ENCODE measurements around the gene MMADHC. TPM values are rescaled to one million over a fixed set of nuclear protein-coding genes. Genes with fewer than 3 reads are reported as not detected.

MMADHC gene
- total and polyA plus RNA-seq, 2 of the 13 experiments (the other 11 are each of a cell fraction or from before 2014, with no cell fraction given), result 90.2 to 210 TPM

GRCh38 chr2:149587220-149587949 is at the start of gene MMADHC (continued):
- TF ChIP-seq HMGXB3 (CRISPR knock-in tag; IDR thresholded peaks at IDR 0.05; ENCODE audit: borderline replicate concordance), result no peak
- peak; percentile 65 for TF ChIP-seq ARID5B (CRISPR knock-in tag; IDR thresholded peaks at IDR 0.05)
- no peak for TF ChIP-seq HMGA1 (CRISPR knock-in tag; conservative IDR thresholded peaks at IDR 0.05)
- TF ChIP-seq ZNF33A (CRISPR knock-in tag; IDR thresholded peaks at IDR 0.05; ENCODE audit: borderline replicate concordance), result peak; percentile 90; the same call in 1 of the 2 replicates
- peak; percentile 76; the same call in 1 of the 2 replicates for TF ChIP-seq ZSCAN25 (CRISPR knock-in tag; IDR thresholded peaks at IDR 0.05)
- TF ChIP-seq HOXD1 (CRISPR knock-in tag; IDR thresholded peaks at IDR 0.05), result no peak
- peak; percentile 98 for TF ChIP-seq DMAP1 (CRISPR knock-in tag; IDR thresholded peaks at IDR 0.05)
- TF ChIP-seq AGO1 (IDR thresholded peaks at IDR 0.05; ENCODE audit: low read depth, low read length, poor library complexity, severe bottlenecking), result peak; percentile 48
- TF ChIP-seq, protein P1, sequence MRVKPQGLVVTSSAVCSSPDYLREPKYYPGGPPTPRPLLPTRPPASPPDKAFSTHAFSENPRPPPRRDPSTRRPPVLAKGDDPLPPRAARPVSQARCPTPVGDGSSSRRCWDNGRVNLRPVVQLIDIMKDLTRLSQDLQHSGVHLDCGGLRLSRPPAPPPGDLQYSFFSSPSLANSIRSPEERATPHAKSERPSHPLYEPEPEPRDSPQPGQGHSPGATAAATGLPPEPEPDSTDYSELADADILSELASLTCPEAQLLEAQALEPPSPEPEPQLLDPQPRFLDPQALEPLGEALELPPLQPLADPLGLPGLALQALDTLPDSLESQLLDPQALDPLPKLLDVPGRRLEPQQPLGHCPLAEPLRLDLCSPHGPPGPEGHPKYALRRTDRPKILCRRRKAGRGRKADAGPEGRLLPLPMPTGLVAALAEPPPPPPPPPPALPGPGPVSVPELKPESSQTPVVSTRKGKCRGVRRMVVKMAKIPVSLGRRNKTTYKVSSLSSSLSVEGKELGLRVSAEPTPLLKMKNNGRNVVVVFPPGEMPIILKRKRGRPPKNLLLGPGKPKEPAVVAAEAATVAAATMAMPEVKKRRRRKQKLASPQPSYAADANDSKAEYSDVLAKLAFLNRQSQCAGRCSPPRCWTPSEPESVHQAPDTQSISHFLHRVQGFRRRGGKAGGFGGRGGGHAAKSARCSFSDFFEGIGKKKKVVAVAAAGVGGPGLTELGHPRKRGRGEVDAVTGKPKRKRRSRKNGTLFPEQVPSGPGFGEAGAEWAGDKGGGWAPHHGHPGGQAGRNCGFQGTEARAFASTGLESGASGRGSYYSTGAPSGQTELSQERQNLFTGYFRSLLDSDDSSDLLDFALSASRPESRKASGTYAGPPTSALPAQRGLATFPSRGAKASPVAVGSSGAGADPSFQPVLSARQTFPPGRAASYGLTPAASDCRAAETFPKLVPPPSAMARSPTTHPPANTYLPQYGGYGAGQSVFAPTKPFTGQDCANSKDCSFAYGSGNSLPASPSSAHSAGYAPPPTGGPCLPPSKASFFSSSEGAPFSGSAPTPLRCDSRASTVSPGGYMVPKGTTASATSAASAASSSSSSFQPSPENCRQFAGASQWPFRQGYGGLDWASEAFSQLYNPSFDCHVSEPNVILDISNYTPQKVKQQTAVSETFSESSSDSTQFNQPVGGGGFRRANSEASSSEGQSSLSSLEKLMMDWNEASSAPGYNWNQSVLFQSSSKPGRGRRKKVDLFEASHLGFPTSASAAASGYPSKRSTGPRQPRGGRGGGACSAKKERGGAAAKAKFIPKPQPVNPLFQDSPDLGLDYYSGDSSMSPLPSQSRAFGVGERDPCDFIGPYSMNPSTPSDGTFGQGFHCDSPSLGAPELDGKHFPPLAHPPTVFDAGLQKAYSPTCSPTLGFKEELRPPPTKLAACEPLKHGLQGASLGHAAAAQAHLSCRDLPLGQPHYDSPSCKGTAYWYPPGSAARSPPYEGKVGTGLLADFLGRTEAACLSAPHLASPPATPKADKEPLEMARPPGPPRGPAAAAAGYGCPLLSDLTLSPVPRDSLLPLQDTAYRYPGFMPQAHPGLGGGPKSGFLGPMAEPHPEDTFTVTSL (CRISPR knock-in tag; IDR thresholded peaks at IDR 0.05; ENCODE audit: borderline replicate concordance), result peak; percentile 65; the same call in 1 of the 2 replicates
- TF ChIP-seq, protein P2, sequence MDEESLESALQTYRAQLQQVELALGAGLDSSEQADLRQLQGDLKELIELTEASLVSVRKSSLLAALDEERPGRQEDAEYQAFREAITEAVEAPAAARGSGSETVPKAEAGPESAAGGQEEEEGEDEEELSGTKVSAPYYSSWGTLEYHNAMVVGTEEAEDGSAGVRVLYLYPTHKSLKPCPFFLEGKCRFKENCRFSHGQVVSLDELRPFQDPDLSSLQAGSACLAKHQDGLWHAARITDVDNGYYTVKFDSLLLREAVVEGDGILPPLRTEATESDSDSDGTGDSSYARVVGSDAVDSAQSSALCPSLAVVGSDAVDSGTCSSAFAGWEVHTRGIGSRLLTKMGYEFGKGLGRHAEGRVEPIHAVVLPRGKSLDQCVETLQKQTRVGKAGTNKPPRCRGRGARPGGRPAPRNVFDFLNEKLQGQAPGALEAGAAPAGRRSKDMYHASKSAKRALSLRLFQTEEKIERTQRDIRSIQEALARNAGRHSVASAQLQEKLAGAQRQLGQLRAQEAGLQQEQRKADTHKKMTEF (CRISPR knock-in tag; IDR thresholded peaks at IDR 0.05), result peak; percentile 78; the same call in 1 of the 2 replicates

Measured in HepG2 (cell line).